CD4-positive, alpha-beta T cell (primary cell): Measurements from ENCODE around the gene CRYL1. TPM values are rescaled to one million over a fixed set of nuclear protein-coding genes. Genes with fewer than 3 reads are reported as not detected.
A peak's percentile ranks its signal among the peaks of the same experiment; 100 is the strongest.

Experiments
- ATAC-seq: fragments of 200-7000 bp; cut with Tn5 transposase; one replicate; pipeline ENCODE4 v1.10.0; 2022; ENCODE audit warnings: mild to moderate bottlenecking; ENCODE audit not compliant: poor library complexity
- CTCF ChIA-PET: fragments of 350-600 bp; sonication (Branson Sonifier 250); formaldehyde crosslinking; loops from one replicate; lab custom pipeline; 2021; ENCODE audit warnings: antibody characterized with exemption, inconsistent platforms; lab: Charles Lee
- POLR2A ChIA-PET: fragments of 350-600 bp; sonication (Branson Sonifier 250); formaldehyde crosslinking; loops from one replicate; lab custom pipeline; 2021; ENCODE audit warnings: antibody characterized with exemption, inconsistent platforms; lab: Charles Lee
- DNase-seq, 14 experiments: peaks; one replicate each; pipeline ENCODE4 v3.0.0-alpha.2; 2013 to 2020; ENCODE audit warnings: mixed read lengths in 2 of 14
- H3K27ac ChIP-seq, 2 donors: one replicate each; pipeline versions ENCODE4 v1.5.1 to v1.7.0; 2013; ENCODE audit warnings: low read length in 2 of 2, low read depth in 1 of 2, mild to moderate bottlenecking in 1 of 2
- H3K27me3 ChIP-seq, 2 experiments: 1 replicate in 1 of 2; 2 replicates in 1 of 2; pipeline versions ENCODE4 v1.6.1 to v1.7.0; 2013; ENCODE audit warnings: low read length in 2 of 2, control low read depth in 1 of 2, mild to moderate bottlenecking in 1 of 2, moderate library complexity in 1 of 2; ENCODE audit not compliant: insufficient read depth in 2 of 2, control insufficient read depth in 1 of 2
- H3K36me3 ChIP-seq: one replicate; pipeline ENCODE4 v1.6.1; 2013; ENCODE audit warnings: low read length, control low read depth; ENCODE audit not compliant: insufficient read depth
- H3K4me1 ChIP-seq: one replicate; pipeline ENCODE4 v1.6.1; 2013; ENCODE audit warnings: low read length, control low read depth; ENCODE audit not compliant: insufficient read depth
- H3K4me3 ChIP-seq: one replicate; pipeline ENCODE4 v1.5.1; 2013; ENCODE audit warnings: mild to moderate bottlenecking, low read length, moderate library complexity
- H3K9me3 ChIP-seq, 2 experiments: 1 replicate in 1 of 2; 2 replicates in 1 of 2; pipeline versions ENCODE4 v1.6.1 to v1.7.0; 2013; ENCODE audit warnings: low read length in 2 of 2, mild to moderate bottlenecking in 2 of 2, control low read depth in 1 of 2, moderate library complexity in 1 of 2; ENCODE audit not compliant: control insufficient read depth in 1 of 2, insufficient read depth in 1 of 2
- H3K27ac Mint-ChIP-seq: one replicate; pipeline ENCODE4 v1.8.0; 2020; ENCODE audit warnings: mixed read lengths
- H3K27me3 Mint-ChIP-seq: one replicate; pipeline ENCODE4 v1.8.0; 2021; ENCODE audit warnings: mixed read lengths
- H3K36me3 Mint-ChIP-seq: one replicate; pipeline ENCODE4 v1.8.0; 2021; ENCODE audit warnings: low read depth, mixed read lengths
- H3K4me1 Mint-ChIP-seq: one replicate; pipeline ENCODE4 v1.8.0; 2021; ENCODE audit warnings: low read depth, mixed read lengths
- H3K4me3 Mint-ChIP-seq: one replicate; pipeline ENCODE4 v1.8.0; 2020; ENCODE audit warnings: mild to moderate bottlenecking, mixed read lengths
- H3K9me3 Mint-ChIP-seq: one replicate; pipeline ENCODE4 v1.8.0; 2020; ENCODE audit warnings: mixed read lengths
- CTCF ChIP-seq: fragments of 200-600 bp; IDR thresholded peaks from one replicate; pipeline ENCODE4 v1.8.0; 2022; ENCODE audit warnings: antibody characterized with exemption, mild to moderate bottlenecking
- intact Hi-C, 2 experiments: fragments of 100-400 bp; cut with DNase I in 1 of 2; cut with micrococcal nuclease in 1 of 2; formaldehyde crosslinking; loops; one replicate each; pipeline versions ENCODE4 v1.15.1 to v1.9.0; 2023 to 2025; cut with DNase I, micrococcal nuclease
- polyA plus RNA-seq, 2 donors: library from polyadenylated mRNA; unstranded; fragments of 120-200 nt; gene quantifications; one replicate each; pipeline ENCODE4 v1.2.1, GENCODE V29; 2013
- total RNA-seq, 174 experiments: library from RNA in 2 of 174; stranded (reverse) in 2 of 174; gene quantifications; one replicate each; pipeline ENCODE4 v1.2.3 and lab custom pipeline; 2021 to 2026

Gene CRYL1
- total RNA-seq (1 to 10 TPM; 7.9 to 8.0 TPM), total RNA-seq (lab: John Stamatoyannopoulos, UW) (0.81 to 19.8 (median 9.3) reads per million in 172 experiments)
- polyA plus RNA-seq (2013, experiment 1 of 2), result 17.4 TPM
- 18.5 TPM for polyA plus RNA-seq (2013, experiment 2 of 2)

- Mint-ChIP-seq H3K4me3 (peak within 1 kb of the TSS; percentile 97), H3K27ac (peak within 1 kb of the TSS; percentile 94), H3K36me3 (no peaks in the 10 kb centered on the region), H3K27me3 (peaks cover 6% of the 10 kb centered on the region), H3K9me3 (no peaks in the 10 kb centered on the region), H3K4me1 (peaks cover 28% of the 10 kb centered on the region)
- ChIA-PET CTCF (interaction anchor here (0.9 kb wide), 1 partner anchor 41 kb away, joined by 3 read pairs; the partner anchor contains the start of gene IFT88), POLR2A (interaction anchor here (0.5 to 2.2 kb wide), 10 partner anchors 17 to 377 kb away, joined by 3 to 15 read pairs (median 3); partner anchors contain the start of genes EEF1AKMT1 and XPO4)
- ATAC-seq (peak; percentile 86), DNase-seq (peak; percentile 53 to 88 (median 70))
- H3K36me3 ChIP-seq, result no peaks in the 10 kb centered on the region
- intact Hi-C loops, result loop anchor here (2.0 to 10.0 kb wide), 5 partner anchors 39 to 249 kb away; partner anchors contain the start of genes EEF1AKMT1 (in 2 of the 2), IFT88 (in 1 of the 2) and IL17D (in 1 of the 2)
- H3K27ac ChIP-seq, result peak within 1 kb of the TSS; percentile 59 to 66
- no peaks in the 10 kb centered on the region for H3K9me3 ChIP-seq
- peaks cover 21% of the 10 kb centered on the region for H3K4me1 ChIP-seq
- H3K27me3 ChIP-seq, result no peaks in the 10 kb centered on the region
- peak within 1 kb of the TSS; percentile 68 for H3K4me3 ChIP-seq
- no peak for TF ChIP-seq CTCF
Observed at GRCh38 chr13:20525601-20526544, at the start of gene CRYL1. Gene CRYL1, minus strand, starts transcription at chr13:20525857. Its CDS starts 63 bp downstream, at chr13:20525794.

GRCh38 chr13:20573636-20574035 lies 48.0 kb upstream of the CRYL1 start:
- Mint-ChIP-seq H3K27me3 (no peaks in the 10 kb centered on the region), H3K9me3 (peaks cover 9% of the 10 kb centered on the region), H3K27ac (no peak overlapping the region), H3K4me3 (no peak overlapping the region), H3K36me3 (peaks cover 68% of the 10 kb centered on the region), H3K4me1 (peaks cover 4% of the 10 kb centered on the region)
- Histone ChIP-seq H3K4me3 (no peak overlapping the region), H3K27me3 (no peaks in the 10 kb centered on the region), H3K36me3 (no peaks in the 10 kb centered on the region), H3K27ac (no peak overlapping the region), H3K4me1 (no peaks in the 10 kb centered on the region), H3K9me3 (no peaks in the 10 kb centered on the region)
- TF ChIP-seq CTCF, result no peak
- ATAC-seq (no peak), DNase-seq (no peak)
- ChIA-PET CTCF (no interaction called here), POLR2A (no interaction called here)
- intact Hi-C loops, result no loop called here

- no peaks in the 10 kb centered on the region for H3K36me3 ChIP-seq
- ChIA-PET POLR2A (no interaction called here), CTCF (no interaction called here)
- DNase-seq, result no peak
- Mint-ChIP-seq H3K4me1 (peaks cover 6% of the 10 kb centered on the region), H3K9me3 (peaks cover 9% of the 10 kb centered on the region), H3K4me3 (no peak overlapping the region), H3K36me3 (peaks cover 64% of the 10 kb centered on the region), H3K27ac (no peak overlapping the region), H3K27me3 (no peaks in the 10 kb centered on the region)
- no peak overlapping the region for H3K4me3 ChIP-seq
- ATAC-seq, result no peak
- intact Hi-C loops, result no loop called here
- no peaks in the 10 kb centered on the region for H3K9me3 ChIP-seq
- no peak for TF ChIP-seq CTCF
- H3K27ac ChIP-seq, result no peak overlapping the region
- H3K4me1 ChIP-seq, result no peaks in the 10 kb centered on the region
- no peaks in the 10 kb centered on the region for H3K27me3 ChIP-seq
Observed at GRCh38 chr13:20573186-20573585, 47.5 kb upstream of the CRYL1 start.
